GM13976 (cell line): Measurements from ENCODE around the gene FRMD4A.

Experiments
- DNase-seq: peaks from one replicate; pipeline ENCODE4 v3.0.0; 2012; ENCODE audit warnings: low spot score
- in situ Hi-C: fragments of 300-500 bp; cut with MboI; formaldehyde crosslinking; loops from one replicate; pipeline ENCODE4 v1.12.0; 2022; ENCODE audit warnings: low sequenced_read_pairs, mixed read lengths, inconsistent platforms; ENCODE audit not compliant: unreplicated experiment
- TF ChIP-seq, protein P1 (sequence below): IDR thresholded peaks from 2 replicates; pipeline ENCODE4 v1.5.1; 2012; ENCODE audit warnings: borderline replicate concordance, mild to moderate bottlenecking; ENCODE audit not compliant: insufficient read depth; ENCODE audit errors: extremely low read depth, missing control alignments, control extremely low read depth

The FRMD4A gene

DNA sequence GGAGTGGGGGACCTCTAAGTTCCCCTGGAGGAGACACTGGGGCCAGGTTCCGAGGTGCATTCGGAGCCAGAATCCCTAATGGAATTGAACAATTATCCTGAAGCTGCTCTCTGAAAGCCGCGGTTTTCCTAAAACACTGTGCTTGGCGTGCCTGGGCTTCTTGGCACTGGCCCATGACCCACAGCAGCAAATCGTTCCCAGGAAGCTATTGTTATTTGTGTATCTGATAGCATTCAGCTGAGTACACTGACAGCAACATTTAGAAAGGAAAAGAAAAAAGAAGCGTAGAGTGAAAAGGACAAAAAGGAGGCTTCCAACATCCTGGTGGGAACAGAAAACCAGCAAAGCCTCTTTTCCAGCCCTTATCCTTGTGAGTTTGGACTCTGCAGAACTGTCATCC lies 339.8 kb downstream of the FRMD4A start:
- DNase-seq, result no peak
- in situ Hi-C loops, result no loop called here
- TF ChIP-seq, protein P1, sequence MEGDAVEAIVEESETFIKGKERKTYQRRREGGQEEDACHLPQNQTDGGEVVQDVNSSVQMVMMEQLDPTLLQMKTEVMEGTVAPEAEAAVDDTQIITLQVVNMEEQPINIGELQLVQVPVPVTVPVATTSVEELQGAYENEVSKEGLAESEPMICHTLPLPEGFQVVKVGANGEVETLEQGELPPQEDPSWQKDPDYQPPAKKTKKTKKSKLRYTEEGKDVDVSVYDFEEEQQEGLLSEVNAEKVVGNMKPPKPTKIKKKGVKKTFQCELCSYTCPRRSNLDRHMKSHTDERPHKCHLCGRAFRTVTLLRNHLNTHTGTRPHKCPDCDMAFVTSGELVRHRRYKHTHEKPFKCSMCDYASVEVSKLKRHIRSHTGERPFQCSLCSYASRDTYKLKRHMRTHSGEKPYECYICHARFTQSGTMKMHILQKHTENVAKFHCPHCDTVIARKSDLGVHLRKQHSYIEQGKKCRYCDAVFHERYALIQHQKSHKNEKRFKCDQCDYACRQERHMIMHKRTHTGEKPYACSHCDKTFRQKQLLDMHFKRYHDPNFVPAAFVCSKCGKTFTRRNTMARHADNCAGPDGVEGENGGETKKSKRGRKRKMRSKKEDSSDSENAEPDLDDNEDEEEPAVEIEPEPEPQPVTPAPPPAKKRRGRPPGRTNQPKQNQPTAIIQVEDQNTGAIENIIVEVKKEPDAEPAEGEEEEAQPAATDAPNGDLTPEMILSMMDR, result no peak

DNA sequence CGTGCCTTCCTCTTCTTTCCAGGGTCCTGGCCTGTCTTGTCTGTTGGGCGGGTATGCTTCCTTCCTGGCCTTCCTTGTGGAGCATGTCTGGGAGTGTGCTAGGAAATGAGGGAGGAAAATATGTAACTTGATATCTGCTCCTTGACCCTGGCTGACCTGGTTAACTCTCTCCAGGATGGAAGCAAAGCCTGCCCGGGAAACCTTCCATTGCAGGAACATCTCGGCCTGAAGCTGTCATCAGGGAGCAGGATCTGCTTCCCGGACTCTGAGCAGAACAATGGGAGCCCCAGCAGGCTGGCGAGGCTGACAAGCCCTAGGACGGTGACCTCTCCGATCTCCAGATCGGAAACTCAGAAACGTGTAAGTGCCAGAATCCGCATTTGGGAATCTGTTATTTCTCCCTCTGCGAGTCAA lies 340.3 kb downstream of the FRMD4A start:
- TF ChIP-seq, protein P1, result no peak
- in situ Hi-C loops, result no loop called here

DNA sequence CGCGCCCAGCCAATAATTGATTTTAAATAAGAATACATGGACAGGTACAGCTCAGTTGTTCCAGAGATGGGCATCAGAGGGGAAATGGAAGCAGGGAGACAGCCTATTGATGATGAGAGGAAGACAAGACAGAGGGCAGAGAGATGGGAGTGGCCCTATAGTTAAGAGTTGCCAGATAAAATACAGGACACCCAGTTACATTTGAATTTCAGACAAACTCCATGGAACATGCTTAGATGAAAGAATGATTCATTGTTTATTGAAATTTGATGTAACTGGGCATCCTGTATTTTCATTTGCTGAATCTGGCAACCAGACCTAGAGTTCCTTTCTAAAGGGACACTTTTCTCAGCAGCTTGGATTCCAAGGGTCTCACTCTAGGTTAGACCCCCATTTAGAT lies 341.1 kb downstream of the FRMD4A start:
- in situ Hi-C loops, result no loop called here
- TF ChIP-seq, protein P1, result no peak
- no peak for DNase-seq

More for the DNA sequence above, 340.3 kb downstream of the FRMD4A start:
- no peak for DNase-seq

DNA sequence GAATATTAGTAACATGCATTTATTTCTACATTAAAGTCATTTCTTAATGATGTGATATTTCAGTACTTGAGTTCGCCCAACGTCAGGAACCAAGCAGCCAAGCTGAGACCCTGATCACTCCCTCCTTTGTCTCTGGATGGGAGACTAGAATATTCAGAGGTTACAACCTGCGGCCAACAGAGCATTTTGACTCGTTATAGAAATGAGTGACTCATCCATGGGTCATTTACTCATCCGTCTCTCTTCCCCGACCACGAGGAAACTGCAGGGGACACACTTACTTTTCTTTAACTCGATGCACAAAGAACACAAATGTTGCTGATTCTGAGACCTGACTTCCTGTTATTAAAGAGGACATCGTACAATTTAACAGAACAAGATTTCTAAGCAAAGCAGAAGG lies 343.3 kb downstream of the FRMD4A start:
- TF ChIP-seq, protein P1, result no peak
- in situ Hi-C loops, result no loop called here

DNA sequence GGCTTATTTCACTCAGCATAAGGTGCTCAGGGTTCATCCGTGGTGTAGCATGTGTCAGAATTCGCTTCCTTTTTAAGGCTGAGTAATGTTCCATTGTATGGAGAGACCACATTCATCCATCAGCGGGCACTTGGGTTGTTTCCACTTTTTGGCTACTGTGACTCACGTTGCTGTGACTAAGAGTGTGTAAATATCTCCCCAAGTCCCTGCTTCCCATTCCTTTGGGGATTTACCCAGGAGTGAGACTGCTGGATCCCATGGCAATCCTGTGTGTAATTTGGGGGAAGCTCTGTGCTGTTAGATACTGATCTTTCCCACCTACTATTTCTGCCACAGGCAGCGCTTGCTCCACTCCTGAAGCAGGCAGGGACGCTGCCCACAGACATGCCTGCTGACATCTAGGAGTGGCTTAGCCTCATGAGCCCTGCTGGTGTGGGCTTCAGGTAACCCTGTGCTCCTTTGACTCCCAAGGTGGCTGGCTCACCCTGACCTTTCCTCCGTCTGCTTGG lies 346.0 kb downstream of the FRMD4A start:
- no peak for DNase-seq
- TF ChIP-seq, protein P1, result no peak
- in situ Hi-C loops, result no loop called here

More for the DNA sequence above, 343.3 kb downstream of the FRMD4A start:
- peak; percentile 41 for DNase-seq

DNA sequence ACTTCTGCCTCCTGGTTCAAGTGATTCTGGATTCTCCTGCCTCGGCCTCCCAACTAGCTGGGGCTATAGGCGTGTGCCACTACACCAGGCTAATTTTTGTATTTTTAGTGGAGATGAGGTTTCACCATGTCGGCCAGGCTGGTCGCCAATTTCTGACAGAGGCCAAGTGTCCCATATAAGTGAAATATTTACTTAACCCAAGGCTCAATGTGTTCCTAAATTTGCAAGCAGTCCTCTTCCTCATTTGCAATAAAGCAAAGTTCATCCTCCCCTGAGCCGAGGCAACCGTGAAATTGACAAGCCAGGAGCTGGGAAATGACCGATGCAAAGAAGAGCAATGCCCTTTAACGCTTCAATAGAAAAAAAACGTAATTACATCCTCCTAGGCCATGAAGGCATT lies 347.7 kb downstream of the FRMD4A start:
- DNase-seq, result no peak
- TF ChIP-seq, protein P1, result no peak
- in situ Hi-C loops, result no loop called here

DNA sequence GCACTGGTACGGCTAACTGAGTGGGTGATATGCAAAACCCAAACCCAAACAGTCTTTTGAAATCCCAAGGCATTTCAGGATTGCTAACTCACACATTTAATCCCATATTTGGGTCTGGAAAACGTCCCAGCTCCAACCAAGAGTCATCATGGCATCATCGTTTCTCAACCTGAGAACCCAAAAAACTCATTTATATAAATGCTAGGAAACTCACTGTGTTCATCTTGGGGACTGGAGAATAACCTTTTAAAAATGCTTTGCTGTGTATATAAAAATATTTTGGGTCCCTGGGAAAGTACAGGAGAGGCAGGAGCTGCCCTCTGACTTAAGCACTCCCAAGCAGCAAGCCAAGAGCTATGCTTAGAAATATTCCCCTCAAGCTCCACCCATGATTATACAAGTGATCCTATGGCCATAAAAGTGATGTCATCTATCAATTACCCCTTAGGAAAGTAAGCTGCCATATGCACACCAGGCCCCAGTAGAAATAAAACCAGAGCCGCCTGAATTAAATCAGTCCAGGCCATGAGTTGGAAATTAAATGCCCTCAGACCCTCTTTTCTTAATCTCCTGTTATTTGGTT lies 352.1 kb downstream of the FRMD4A start:
- DNase-seq, result no peak
- in situ Hi-C loops, result no loop called here
- TF ChIP-seq, protein P1, result no peak
